ENCODE measurements around the gene C2orf92.
A peak's percentile ranks its signal among the peaks of the same experiment; 100 is the strongest.

Gene C2orf92

GRCh38 chr2:97718051-97718882 is 48.8 kb downstream of the C2orf92 start:
- Histone ChIP-seq H3K4me2 (peak overlapping the region; percentile 98), H3K9ac (peak overlapping the region; percentile 93), H4K20me1 (no peaks in the 10 kb centered on the region), H3K27ac (peak overlapping the region; percentile 99), H3K4me1 (peaks cover 100% of the 10 kb centered on the region), H3K36me3 (peaks cover 20% of the 10 kb centered on the region), H3K4me3 (peak overlapping the region; percentile 61), H3K9me3 (no peaks in the 10 kb centered on the region), H3K27me3 (no peaks in the 10 kb centered on the region)
- no peak for TF ChIP-seq Cebpa-rat (IDR thresholded peaks at IDR 0.05)

- Histone ChIP-seq H4K20me1 (no peaks in the 10 kb centered on the region), H3K27ac (peak overlapping the region; percentile 99), H3K27me3 (no peaks in the 10 kb centered on the region), H3K9ac (peak overlapping the region; percentile 93), H3K4me3 (peak overlapping the region; percentile 61), H3K36me3 (peaks cover 27% of the 10 kb centered on the region), H3K4me2 (peak overlapping the region; percentile 98), H3K9me3 (no peaks in the 10 kb centered on the region; the same call in 1 of the 2 replicates), H3K4me1 (peaks cover 100% of the 10 kb centered on the region)
- peak; percentile 38; the same call in 1 of the 2 replicates for TF ChIP-seq Cebpa-rat (IDR thresholded peaks at IDR 0.05)
These were observed 49.4 kb downstream of the C2orf92 start for GRCh38 chr2:97718942-97719341.

GRCh38 chr2:97719362-97720155 is 50.0 kb downstream of the C2orf92 start:
- Histone ChIP-seq H3K27ac (peak overlapping the region; percentile 99), H3K9ac (peak overlapping the region; percentile 93), H3K4me1 (peaks cover 100% of the 10 kb centered on the region), H3K36me3 (peaks cover 33% of the 10 kb centered on the region), H3K4me3 (peak overlapping the region; percentile 61), H4K20me1 (no peaks in the 10 kb centered on the region), H3K9me3 (no peaks in the 10 kb centered on the region; the same call in 1 of the 2 replicates), H3K4me2 (peak overlapping the region; percentile 98), H3K27me3 (no peaks in the 10 kb centered on the region)
- TF ChIP-seq Cebpa-rat (IDR thresholded peaks at IDR 0.05): no peak; the same call in 1 of the 2 replicates

- peak overlapping the region; percentile 98 for H3K4me2 ChIP-seq
- no peaks in the 10 kb centered on the region; the same call in 1 of the 2 replicates for H3K9me3 ChIP-seq
- H3K4me1 ChIP-seq: peaks cover 100% of the 10 kb centered on the region
- H3K9ac ChIP-seq: peak overlapping the region; percentile 93
- no peak overlapping the region for H3K4me3 ChIP-seq
- peaks cover 41% of the 10 kb centered on the region for H3K36me3 ChIP-seq
- H4K20me1 ChIP-seq: no peaks in the 10 kb centered on the region
- no peak for TF ChIP-seq Cebpa-rat (IDR thresholded peaks at IDR 0.05)
- H3K27ac ChIP-seq: peak overlapping the region; percentile 99
- H3K27me3 ChIP-seq: no peaks in the 10 kb centered on the region
These were observed 51.2 kb downstream of the C2orf92 start for GRCh38 chr2:97720746-97721145.

GRCh38 chr2:97722227-97722626 is 52.7 kb downstream of the C2orf92 start:
- peak overlapping the region; percentile 98 for H3K4me2 ChIP-seq
- no peaks in the 10 kb centered on the region; the same call in 1 of the 2 replicates for H3K9me3 ChIP-seq
- no peak overlapping the region for H3K4me3 ChIP-seq
- TF ChIP-seq Cebpa-rat (IDR thresholded peaks at IDR 0.05): no peak
- H3K27me3 ChIP-seq: no peaks in the 10 kb centered on the region
- peaks cover 100% of the 10 kb centered on the region for H3K4me1 ChIP-seq
- no peak overlapping the region for H3K9ac ChIP-seq
- H4K20me1 ChIP-seq: no peaks in the 10 kb centered on the region
- peak overlapping the region; percentile 99 for H3K27ac ChIP-seq
- peaks cover 48% of the 10 kb centered on the region for H3K36me3 ChIP-seq

GRCh38 chr2:97723156-97724072 is 53.9 kb downstream of the C2orf92 start:
- H3K27ac ChIP-seq: peak overlapping the region; percentile 99
- H3K4me1 ChIP-seq: peaks cover 100% of the 10 kb centered on the region
- no peaks in the 10 kb centered on the region for H3K27me3 ChIP-seq
- peaks cover 49% of the 10 kb centered on the region for H3K36me3 ChIP-seq
- H3K4me2 ChIP-seq: peak overlapping the region; percentile 92
- H3K9me3 ChIP-seq: no peaks in the 10 kb centered on the region; the same call in 1 of the 2 replicates
- no peak for TF ChIP-seq Cebpa-rat (IDR thresholded peaks at IDR 0.05)
- H3K9ac ChIP-seq: no peak overlapping the region
- no peaks in the 10 kb centered on the region for H4K20me1 ChIP-seq
- no peak overlapping the region; the same call in 1 of the 2 replicates for H3K4me3 ChIP-seq

- no peak for TF ChIP-seq Cebpa-rat (IDR thresholded peaks at IDR 0.05)
- H4K20me1 ChIP-seq: no peaks in the 10 kb centered on the region
These were observed 54.5 kb downstream of the C2orf92 start for GRCh38 chr2:97724073-97724410.

GRCh38 chr2:97724501-97724900 is 55.0 kb downstream of the C2orf92 start:
- H3K4me3 ChIP-seq: no peak overlapping the region; the same call in 1 of the 2 replicates
- H3K27me3 ChIP-seq: no peaks in the 10 kb centered on the region
- H3K9me3 ChIP-seq: peaks cover under 1% of the 10 kb centered on the region; the same call in 1 of the 2 replicates
- H3K9ac ChIP-seq: peak overlapping the region; percentile 78
- no peak for TF ChIP-seq Cebpa-rat (IDR thresholded peaks at IDR 0.05)
- H3K4me1 ChIP-seq: peaks cover 100% of the 10 kb centered on the region
- no peaks in the 10 kb centered on the region for H4K20me1 ChIP-seq
- H3K27ac ChIP-seq: peak overlapping the region; percentile 99
- peak overlapping the region; percentile 92 for H3K4me2 ChIP-seq
- H3K36me3 ChIP-seq: peaks cover 58% of the 10 kb centered on the region

More at GRCh38 chr2:97724073-97724410, 54.5 kb downstream of the C2orf92 start:
- Histone ChIP-seq H3K4me2 (peak overlapping the region; percentile 92), H3K36me3 (peaks cover 53% of the 10 kb centered on the region), H3K27ac (peak overlapping the region; percentile 99), H3K27me3 (no peaks in the 10 kb centered on the region), H3K4me3 (no peak overlapping the region; the same call in 1 of the 2 replicates), H3K9ac (0 out of 2 replicates have a peak overlapping the region, but pooled peaks have one; percentile 78), H3K4me1 (peaks cover 100% of the 10 kb centered on the region), H3K9me3 (no peaks in the 10 kb centered on the region; the same call in 1 of the 2 replicates)
